HG02678 (cell line): Measurements from ENCODE around the gene CASP12.
A peak's percentile ranks its signal among the peaks of the same experiment; 100 is the strongest.
"Not testable (repeated sequence)": the region's sequence is repeated elsewhere in the genome, so short reads cannot be mapped to it uniquely, and the experiment has no call there.

Experiments used
- ATAC-seq: cut with Tn5 transposase; IDR thresholded peaks from one replicate; pipeline ENCODE4 v1.9.1; 2021; ENCODE audit warnings: mild to moderate bottlenecking, moderate library complexity; ENCODE audit not compliant: unreplicated experiment

Gene CASP12

DNA sequence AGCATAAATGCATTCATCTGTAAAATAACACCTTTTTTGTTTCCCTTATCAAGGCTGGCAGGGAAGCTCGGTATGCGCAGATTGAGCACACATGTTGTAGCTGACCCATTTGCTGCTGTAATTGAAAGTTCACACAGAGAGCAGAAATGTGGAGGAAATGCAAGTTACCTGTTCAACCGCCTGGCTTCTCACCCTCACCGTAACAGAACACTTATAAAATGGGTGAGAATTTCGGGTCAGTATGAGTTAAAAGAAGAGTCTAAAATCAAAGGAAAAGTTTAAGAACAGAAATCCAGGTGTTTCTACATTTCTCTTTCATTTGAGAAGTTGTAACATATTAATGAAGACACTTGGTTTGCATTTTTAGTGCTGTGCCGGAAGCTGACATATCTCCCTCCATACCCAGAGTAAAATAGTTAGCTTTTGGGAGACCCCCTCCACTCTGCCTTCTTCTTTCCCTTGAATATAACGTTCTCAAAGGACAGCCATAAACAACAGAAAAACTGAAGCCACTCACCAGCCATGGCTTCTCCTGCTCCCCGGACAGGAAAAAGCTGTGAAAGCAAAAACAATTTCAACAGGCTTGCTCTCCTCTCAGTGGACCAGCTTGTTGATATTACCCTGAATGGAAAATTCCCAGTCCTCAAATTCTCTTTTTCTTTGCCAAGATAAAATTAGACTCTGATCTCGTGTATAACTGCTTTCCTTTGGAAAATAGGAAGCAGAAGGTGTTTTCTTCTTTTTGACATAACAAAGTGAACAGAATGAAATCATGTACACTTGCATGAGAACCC, at the start of gene CASP12:
Gene CASP12, minus strand, starts transcription at position 570 of the 794 bp plus-strand sequence.
- ATAC-seq: no peak

GRCh38 chr11:104946907-104947306, 48.6 kb upstream of the CASP12 start:
- peak; percentile 97 for ATAC-seq

DNA sequence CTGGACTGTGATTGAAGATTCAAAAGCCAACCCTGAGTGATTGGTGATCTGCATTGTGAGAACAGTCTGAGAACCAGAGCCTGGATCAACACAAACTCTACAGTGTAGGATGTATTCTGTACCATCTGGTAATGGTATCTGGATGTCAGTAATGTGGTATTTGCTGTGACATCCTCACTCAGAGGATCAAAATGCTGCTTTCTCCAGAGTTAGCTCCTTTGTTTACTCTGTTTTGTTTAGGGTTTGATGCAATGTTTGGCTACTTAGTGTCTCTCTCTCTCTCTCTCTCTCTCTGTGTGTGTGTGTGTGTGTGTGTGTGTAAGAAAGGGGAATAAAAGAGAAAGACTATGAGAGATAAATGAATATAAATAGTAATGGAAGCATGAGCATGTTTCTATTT, 45.8 kb upstream of the CASP12 start:
- ATAC-seq: no peak

GRCh38 chr11:104943561-104943960, 45.3 kb upstream of the CASP12 start:
- no peak for ATAC-seq

GRCh38 chr11:104934594-104934993, 36.3 kb upstream of the CASP12 start:
- ATAC-seq: no peak

DNA sequence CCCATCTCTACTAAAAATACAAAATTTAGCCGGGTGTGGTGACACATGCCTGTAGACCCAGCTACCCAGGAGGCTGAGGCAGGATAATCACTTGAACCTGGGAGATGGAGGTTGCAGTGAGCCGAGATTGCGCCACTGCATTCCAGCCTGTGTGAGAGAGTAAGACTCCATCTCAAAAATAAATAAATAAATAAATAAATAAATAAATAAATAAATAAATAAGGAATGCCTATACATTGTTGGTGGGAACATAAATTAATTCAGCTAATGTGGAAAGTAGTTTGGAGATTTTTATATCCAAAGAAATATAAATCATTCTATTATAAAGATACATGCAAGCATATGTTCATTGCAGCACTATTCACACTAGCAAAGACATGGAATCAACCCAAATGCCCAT, 35.8 kb upstream of the CASP12 start:
- not testable (repeated sequence) for ATAC-seq

DNA sequence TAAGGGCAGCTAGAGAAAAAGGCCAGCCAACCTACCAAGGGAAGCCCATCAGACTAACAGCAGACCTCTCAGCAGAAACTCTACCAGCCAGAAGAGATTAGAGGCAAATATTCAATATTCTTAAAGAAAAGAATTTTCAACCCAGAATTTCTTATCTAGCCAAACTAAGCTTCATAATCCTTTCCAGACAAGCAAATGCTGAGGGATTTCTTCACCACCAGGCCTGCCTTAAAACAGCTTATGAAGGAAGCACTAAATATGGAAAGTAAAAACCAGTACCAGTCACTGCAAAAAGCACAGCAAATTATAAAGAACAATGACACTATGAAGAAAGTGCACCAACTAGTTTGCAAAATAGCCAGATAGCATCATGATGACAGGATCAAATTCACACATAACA, 30.6 kb upstream of the CASP12 start:
- no peak for ATAC-seq

DNA sequence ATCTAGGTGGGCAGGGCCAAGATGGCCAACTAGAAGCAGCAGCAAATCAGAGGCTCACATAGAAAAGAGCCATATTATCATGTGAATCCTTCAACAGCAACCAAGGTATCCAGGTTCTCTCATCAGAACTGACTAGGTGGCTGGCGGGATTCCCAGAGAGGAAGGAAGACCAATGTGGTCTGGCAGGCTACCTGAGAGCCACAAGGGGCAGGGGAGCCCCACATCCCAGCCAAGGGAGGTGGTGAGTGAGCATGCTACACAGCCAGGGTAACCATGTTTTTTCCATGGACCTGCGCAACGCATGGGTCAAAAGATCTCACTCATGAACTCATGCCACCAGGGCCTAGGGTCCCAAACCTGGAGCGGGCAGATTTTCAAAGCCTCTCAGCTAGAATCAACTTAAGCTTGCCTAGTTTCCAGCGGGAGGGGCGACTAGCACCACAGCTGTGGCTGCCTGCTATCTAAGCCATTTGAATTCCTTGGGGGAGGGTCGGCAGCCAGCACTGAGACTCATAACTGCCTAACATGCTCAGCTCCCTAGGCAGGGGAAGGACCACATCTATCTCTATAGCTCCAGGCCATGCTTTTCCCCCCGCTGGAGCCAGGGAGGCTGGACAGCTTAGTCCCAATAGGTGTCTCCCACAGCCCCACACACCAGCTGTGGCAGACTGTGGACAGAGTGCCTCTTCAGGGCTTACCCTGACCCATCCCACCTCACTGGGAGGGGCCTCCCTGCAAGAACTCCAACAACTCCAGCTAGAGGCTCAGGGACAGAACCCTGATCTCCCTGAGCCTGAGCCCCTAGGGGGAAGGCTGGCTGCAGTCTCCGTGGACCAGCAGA, 28.7 kb upstream of the CASP12 start:
- ATAC-seq: no peak

GRCh38 chr11:104925850-104926249, 27.6 kb upstream of the CASP12 start:
- no peak for ATAC-seq

DNA sequence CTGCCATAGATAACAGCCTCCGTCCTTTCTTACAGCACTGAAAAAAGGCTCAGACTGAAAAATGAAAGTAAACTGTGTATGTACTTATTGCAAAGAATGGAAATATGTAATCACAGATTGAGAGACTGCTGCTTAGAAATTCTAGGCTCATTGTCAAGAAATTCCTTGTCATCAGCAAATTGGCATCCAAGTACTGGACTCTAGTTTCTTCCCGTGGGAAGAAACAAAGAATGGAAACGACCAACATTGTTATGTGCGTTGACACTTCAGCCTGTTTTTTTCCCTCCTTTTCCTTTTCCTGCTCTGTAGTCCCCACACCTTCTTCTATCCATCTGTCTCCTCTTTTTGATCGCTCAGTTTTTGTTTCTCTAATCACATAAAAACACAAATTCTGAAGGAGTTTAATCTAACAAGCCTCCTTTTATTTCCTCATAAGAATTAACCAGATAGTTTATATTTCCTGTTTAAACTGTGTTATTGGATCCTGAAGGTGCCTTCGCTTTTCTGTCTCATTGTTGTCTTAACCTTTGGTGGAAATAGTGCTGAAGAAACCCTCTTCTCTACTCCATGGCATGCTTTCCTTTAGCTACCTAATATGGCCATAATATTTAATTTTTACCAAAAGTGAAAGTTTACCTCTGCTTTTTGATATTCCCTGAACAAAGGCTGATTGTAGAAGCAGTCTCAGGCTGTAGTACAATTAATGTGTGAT, 20.0 kb upstream of the CASP12 start:
- ATAC-seq: peak; percentile 77

GRCh38 chr11:104917271-104918112, 19.2 kb upstream of the CASP12 start:
- ATAC-seq: peak; percentile 38

GRCh38 chr11:104916442-104916841, 18.2 kb upstream of the CASP12 start:
- ATAC-seq: no peak

- no peak for ATAC-seq
These were observed 13.8 kb upstream of the CASP12 start for GRCh38 chr11:104912102-104912501.

DNA sequence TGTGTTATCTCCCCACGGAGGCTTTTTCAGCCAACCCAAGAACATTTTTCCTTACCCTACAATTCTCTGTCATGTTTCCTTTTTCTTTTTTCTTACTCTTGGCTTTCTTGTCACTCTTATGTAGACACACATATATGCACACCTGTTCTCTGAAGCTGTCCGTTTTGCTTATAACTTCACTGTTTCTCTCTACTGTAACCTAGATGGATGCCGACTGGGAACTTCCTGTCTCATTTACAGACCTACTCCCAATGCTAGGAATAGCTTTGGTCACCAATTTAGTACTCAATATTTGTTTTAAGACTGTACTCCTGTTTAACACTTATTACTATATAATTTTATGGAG, 9.9 kb upstream of the CASP12 start:
- no peak for ATAC-seq

- peak; percentile 88 for ATAC-seq
These were observed 9.4 kb upstream of the CASP12 start for GRCh38 chr11:104907521-104908185.

DNA sequence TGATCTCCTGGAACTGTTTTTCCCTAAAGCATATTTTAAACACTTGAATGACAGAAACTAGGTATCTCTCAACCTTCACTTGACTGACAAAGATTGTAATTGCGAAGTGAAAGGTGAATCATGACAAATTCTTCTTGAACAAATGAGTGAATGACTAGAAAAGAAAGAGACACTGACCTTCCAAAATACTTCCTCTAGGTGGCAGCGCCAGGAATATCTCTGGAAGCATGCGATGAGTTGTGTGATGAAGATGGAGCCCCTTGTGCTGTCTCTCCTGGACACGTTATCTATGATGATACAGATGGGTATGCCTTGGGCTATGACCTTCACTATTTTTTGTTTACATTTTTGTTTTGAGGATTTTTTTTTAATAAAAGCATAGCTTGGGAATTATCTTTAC, 7.0 kb upstream of the CASP12 start:
- ATAC-seq: no peak

- ATAC-seq: no peak
These were observed 966 bp upstream of the CASP12 start for GRCh38 chr11:104899226-104899625.

DNA sequence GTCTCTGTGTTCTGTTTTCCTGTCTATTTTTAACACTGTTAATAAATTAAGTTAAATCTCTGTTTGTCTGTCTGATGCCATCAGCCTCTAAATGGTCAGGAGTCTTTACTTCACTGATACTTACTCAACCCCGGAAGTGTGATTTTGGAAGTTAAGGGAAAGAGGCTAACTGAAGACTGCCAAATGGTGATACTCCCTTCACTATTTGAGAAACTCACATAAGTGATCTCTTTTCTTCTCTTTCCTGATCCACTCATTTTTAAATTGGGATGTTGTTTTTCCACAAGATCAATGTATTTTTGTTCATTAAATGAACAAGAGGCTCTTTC, 389 bp upstream of the CASP12 start:
- ATAC-seq: no peak

DNA sequence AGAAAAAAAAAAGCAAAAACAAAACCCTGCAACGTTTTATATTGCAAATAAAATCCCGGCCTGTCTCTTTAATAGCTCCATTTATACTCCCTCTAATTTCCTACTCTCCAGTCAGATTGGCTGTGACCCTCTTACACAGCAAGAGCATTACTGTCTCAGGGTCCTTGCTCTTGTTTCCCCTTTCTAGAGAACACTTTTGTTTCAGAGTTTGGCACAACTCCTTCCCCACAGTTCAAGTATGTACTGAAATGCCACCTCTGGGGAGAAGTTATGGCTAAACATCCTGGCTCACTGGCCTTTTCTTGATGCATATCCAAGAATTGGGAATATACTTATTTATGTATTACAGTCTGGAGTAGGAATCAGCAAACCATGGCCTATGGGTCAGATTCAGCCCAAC, 2.6 kb downstream of the CASP12 start:
- ATAC-seq: no peak

DNA sequence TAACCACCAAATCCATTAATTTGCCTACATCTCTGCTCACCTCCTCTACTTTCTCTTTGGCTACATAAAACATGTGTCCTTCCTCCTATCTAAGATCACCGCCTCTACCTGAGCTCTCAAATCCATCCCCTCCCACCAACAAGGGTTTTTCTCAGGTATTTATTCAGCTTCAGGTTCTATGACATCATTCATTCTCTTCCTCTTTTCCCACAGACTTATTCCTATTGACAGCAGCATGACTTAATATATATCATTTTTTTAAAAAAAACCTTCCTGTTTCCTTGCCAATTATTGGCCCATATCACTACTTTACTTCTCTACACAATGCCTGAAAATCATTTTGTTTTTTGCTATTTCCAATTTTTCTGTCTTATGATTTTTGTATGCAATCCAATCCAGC, 4.4 kb downstream of the CASP12 start:
- ATAC-seq: no peak
